Testis (tissue), 5 donors: ENCODE measurements around the gene MRPL48. TPM values are rescaled to one million over a fixed set of nuclear protein-coding genes. Genes with fewer than 3 reads are reported as not detected.

Source experiments
- DNase-seq: peaks from one replicate; pipeline ENCODE4 v3.0.0-alpha.2; 2019
- H3K27ac ChIP-seq, 2 donors: fragments of 200-600 bp; sonication (generic); one replicate each; pipeline ENCODE4 v1.5.1; 2019
- H3K27me3 ChIP-seq: fragments of 200-600 bp; sonication (generic); one replicate; pipeline ENCODE4 v1.5.1; 2019
- H3K36me3 ChIP-seq: fragments of 200-600 bp; sonication (generic); one replicate; pipeline ENCODE4 v1.5.1; 2017; ENCODE audit warnings: low read depth; ENCODE audit errors: missing control alignments
- H3K4me1 ChIP-seq: fragments of 200-600 bp; sonication (generic); one replicate; pipeline ENCODE4 v1.5.1; 2019
- H3K4me3 ChIP-seq, 2 donors: fragments of 200-600 bp; sonication (generic); one replicate each; pipeline ENCODE4 v1.5.1; 2017 to 2019
- H3K9me3 ChIP-seq: fragments of 200-600 bp; sonication (generic); one replicate; pipeline ENCODE4 v1.5.1; 2017
- CTCF ChIP-seq, 3 experiments: fragments of 450-650 bp in 2 of 3; fragments of 200-600 bp in 1 of 3; sonication (generic) in 1 of 3; IDR thresholded peaks; one replicate each; pipeline ENCODE4 v1.5.1; 2016 to 2019; ENCODE audit warnings: antibody characterized with exemption in 3 of 3, mild to moderate bottlenecking in 2 of 3, moderate library complexity in 1 of 3
- POLR2A ChIP-seq: fragments of 450-650 bp; IDR thresholded peaks from one replicate; pipeline ENCODE4 v1.6.1; 2017; ENCODE audit warnings: antibody characterized with exemption, mild to moderate bottlenecking, moderate library complexity
- WGBS, 2 donors: methylation state at CpG; one replicate each; pipeline ENCODE4 v1.1.5; 2018; 5-methylcytosine and 5-hydroxymethylcytosine counted together
- intact Hi-C: fragments of 100-400 bp; cut with DNase I; formaldehyde crosslinking; loops from one replicate; pipeline ENCODE4 v1.15.1; 2023; ENCODE audit warnings: low total_unique reads
- long read RNA-seq, 2 donors: transcript quantifications; one replicate each; lab custom pipeline, GENCODE V29; 2026
- polyA plus RNA-seq: library from polyadenylated mRNA; stranded (reverse); fragments of 350-450 nt; fragmentation: Illumina TruSeq; extraction: RNeasy Lipid Tissue Mini Kit (QIAGEN cat#74804); gene quantifications from one replicate; pipeline ENCODE4 v1.2.3, GENCODE V29; 2014; ENCODE audit warnings: low read depth, low replicate concordance; ENCODE audit not compliant: insufficient read depth
- total RNA-seq, 2 donors: library from RNA; depleted of rRNA; stranded (reverse); fragments of >200 nt; gene quantifications; one replicate each; pipeline ENCODE4 v1.2.3, GENCODE V29; 2016

MRPL48 gene
- total RNA-seq, result 10 to 100 TPM in 1 of 2 donors, 1 to 10 TPM in 1; 9.1 to 10.7 TPM
- 16.9 TPM for polyA plus RNA-seq
- long read RNA-seq, donor 1, transcript MRPL48-201 (8 exons, 1,536 nt), result major isoform, 16 of 22 reads
- long read RNA-seq, donor 1, partial matches to known transcripts, result 5 of 22 reads
- long read RNA-seq, donor 1, other reads (novel, unspliced or antisense), result 0 of 22 reads
- long read RNA-seq, donor 2, transcript MRPL48-201 (8 exons, 1,536 nt), result major isoform, 11 of 12 reads
- long read RNA-seq, donor 2, partial matches to known transcripts, result 0 of 12 reads
- long read RNA-seq, donor 2, other reads (novel, unspliced or antisense), result 0 of 12 reads

- Histone ChIP-seq H3K27ac (peak within 1 kb of the TSS; percentile 69 to 80), H3K9me3 (no peaks in the 10 kb centered on the region), H3K27me3 (no peaks in the 10 kb centered on the region), H3K4me1 (peaks cover 13% of the 10 kb centered on the region), H3K36me3 (no peaks in the 10 kb centered on the region), H3K4me3 (peak within 1 kb of the TSS; percentile 70 to 72)
- 5% methylated on average over 33 to 44 of the region's 44 CpGs for WGBS, 2 donors
- TF ChIP-seq POLR2A, result no peak
- TF ChIP-seq CTCF (IDR thresholded peaks at IDR 0.05), result peak in 1 of 3 experiments; percentile 27
- intact Hi-C loops, result no loop called here
- DNase-seq, result peak; percentile 93
Measured at GRCh38 chr11:73787643-73788558, at the start of gene MRPL48. Gene MRPL48 (plus strand): TSS chr11:73787874. CDS start chr11:73787972, 98 bp downstream.

GRCh38 chr11:73743045-73743444, 44.6 kb upstream of the MRPL48 start:
- no peaks in the 10 kb centered on the region for H3K36me3 ChIP-seq
- peaks cover 5% of the 10 kb centered on the region for H3K4me1 ChIP-seq
- H3K27ac ChIP-seq, result no peak overlapping the region
- no peak for DNase-seq
- no peaks in the 10 kb centered on the region for H3K9me3 ChIP-seq
- intact Hi-C loops, result no loop called here
- 91 to 95% methylated on average over 7 of the region's 7 CpGs for WGBS, 2 donors
- no peak overlapping the region for H3K4me3 ChIP-seq
- no peaks in the 10 kb centered on the region for H3K27me3 ChIP-seq
- TF ChIP-seq POLR2A (no peak), CTCF (IDR thresholded peaks at IDR 0.05) (no peak)

- Histone ChIP-seq H3K27me3 (no peaks in the 10 kb centered on the region), H3K27ac (no peak overlapping the region), H3K4me1 (peaks cover 8% of the 10 kb centered on the region), H3K36me3 (no peaks in the 10 kb centered on the region), H3K9me3 (no peaks in the 10 kb centered on the region), H3K4me3 (no peak overlapping the region)
- DNase-seq, result no peak
- TF ChIP-seq POLR2A, result no peak
- 94 to 96% methylated on average over 13 of the region's 13 CpGs for WGBS, 2 donors
- intact Hi-C loops, result no loop called here
Measured at GRCh38 chr11:73746701-73747100, 41.0 kb upstream of the MRPL48 start.

- H3K27ac ChIP-seq, result no peak overlapping the region
- intact Hi-C loops, result no loop called here
- H3K4me1 ChIP-seq, result peaks cover 18% of the 10 kb centered on the region
Measured at GRCh38 chr11:73747762-73748161, 39.9 kb upstream of the MRPL48 start.

More at GRCh38 chr11:73747762-73748161, 39.9 kb upstream of the MRPL48 start:
- 32 to 38% methylated on average over 3 of the region's 3 CpGs for WGBS, 2 donors
- H3K9me3 ChIP-seq, result no peaks in the 10 kb centered on the region
- TF ChIP-seq CTCF (IDR thresholded peaks at IDR 0.05), result no peak
- no peak for TF ChIP-seq POLR2A
- no peak overlapping the region for H3K4me3 ChIP-seq
- DNase-seq, result no peak
- no peaks in the 10 kb centered on the region for H3K36me3 ChIP-seq
- H3K27me3 ChIP-seq, result no peaks in the 10 kb centered on the region
